NCI-H1092 treated with DMSO at 0.1 percent for 48 hours (cell line): ENCODE data around the gene MED29.
A peak's percentile ranks its signal among the peaks of the same experiment; 100 is the strongest.

Experiments
- DNase-seq: peaks from one replicate; lab custom pipeline; 2025; lab: John Stamatoyannopoulos, UW

Gene MED29, protein sequence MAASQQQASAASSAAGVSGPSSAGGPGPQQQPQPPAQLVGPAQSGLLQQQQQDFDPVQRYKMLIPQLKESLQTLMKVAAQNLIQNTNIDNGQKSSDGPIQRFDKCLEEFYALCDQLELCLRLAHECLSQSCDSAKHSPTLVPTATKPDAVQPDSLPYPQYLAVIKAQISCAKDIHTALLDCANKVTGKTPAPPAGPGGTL

DNA sequence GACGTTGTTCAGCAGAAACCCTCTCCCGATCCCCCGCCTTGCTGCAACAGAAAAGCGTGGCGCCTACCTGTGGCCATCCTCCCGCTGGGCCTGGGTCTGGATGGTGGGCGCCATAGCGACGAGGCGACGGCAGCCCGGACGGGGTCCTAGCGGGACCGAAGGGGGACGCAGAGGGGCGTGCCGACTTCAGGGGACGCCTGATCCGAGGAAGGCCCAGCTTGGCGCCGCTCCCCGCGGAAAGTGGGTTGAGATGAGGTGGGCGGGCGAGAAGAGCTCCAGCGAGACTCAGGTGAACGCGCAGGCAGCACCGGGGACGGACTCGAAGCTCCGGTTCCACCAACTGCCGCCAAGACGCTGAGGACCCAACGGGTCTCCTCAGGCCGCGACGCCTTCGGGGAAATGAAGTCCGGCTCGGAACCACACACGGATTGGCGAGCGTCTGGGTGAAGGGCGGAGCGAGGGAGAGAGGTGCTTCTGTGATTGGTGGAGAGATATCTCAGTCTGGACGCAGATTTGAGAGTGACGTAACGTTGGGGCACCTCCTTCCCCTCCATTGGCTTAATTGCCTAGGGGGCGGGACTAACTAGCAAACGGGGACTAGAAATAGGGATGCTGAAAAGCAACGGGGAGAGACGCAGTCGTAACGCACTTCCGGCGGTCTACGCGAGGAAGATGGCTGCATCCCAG, at the start of gene MED29, which contains the start of gene PAF1:
Gene MED29, plus strand, starts transcription at position 628 of the 687 bp plus-strand sequence. Its CDS starts 45 bp downstream, at position 673.
Gene PAF1, minus strand, starts transcription at position 356 of the 687 bp plus-strand sequence. Its CDS starts 242 bp downstream, at position 114.
- peak; percentile 99 for DNase-seq

DNA sequence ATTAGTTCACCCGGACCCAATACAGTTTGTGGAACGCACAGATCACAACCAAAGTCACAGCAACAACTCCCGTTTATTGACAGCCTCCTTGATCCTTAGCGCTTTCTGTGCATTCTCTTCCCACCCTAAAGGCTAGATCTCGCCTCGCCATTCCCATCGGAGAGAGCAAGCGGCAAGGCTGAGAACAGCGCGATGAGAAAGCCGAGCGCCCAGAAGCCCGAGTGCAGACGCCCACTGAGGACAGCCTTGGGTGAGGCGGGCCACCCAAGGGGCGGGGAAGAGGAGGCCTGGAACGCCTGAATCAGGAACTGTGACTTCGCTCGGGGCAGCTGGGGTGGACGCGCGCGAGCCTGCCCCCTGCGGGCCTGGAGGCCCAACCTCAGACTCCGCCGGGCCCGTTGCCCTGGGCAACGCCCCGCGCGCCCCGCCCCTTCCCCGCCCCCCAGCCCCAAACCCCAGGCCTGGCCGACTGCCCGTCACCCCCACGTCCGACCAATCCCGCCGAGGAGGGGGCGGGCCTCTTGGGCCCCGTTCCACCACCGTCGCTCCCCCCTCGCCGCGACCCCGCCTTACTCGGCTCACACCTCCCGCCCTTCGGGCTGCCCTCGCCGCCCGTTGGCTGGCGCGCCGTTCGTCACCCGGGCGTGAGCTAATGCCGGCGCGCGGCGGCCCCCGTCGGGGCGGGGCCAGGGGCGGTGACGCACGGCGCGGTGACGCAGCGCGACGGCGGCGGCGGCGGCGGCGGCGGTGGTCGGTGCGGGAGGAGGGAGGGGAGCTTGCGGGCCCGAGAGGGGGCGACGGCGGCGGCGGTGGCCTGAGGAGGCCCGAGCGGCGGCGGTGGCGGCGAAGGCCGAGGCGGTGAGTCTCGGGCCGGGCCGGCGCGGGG, 49.2 kb upstream of the MED29 start, which contains the start of gene SAMD4B:
Gene SAMD4B, plus strand, starts transcription at position 703 of the 886 bp plus-strand sequence. CDS start 14,473 bp downstream, outside the sequence.
- peak; percentile 92 for DNase-seq

DNA sequence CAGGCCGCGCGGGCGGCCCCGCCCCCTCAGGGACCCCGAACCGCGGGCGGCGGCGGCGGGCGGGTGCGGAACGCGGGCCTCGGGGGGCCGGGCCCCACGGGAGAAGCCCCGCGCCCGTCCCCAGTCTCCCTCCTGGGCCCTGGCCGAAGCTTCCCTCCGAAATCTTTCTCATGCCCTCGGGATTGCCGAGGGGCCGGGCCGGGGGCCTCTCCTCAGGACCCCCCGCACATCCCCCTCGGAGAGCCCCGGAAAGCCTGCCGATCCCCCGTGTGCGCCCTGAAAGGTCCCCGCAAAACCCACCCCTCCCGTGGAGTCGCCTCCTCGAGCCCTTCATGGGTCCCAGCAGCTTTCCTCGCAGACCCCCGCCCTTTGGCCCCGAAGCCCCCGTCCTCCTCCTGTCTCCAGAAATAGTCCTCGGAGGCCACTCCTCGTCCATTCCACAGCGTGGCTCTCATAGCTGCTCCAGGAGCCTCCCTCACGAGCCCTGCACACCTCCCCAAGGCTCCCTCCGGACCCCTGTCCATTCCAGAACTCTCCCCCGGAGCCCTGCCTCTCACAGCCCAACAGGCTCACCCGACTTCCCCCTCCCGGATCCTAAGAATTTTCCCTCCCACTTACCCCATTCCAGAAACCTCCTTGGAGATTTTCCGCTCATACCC, 48.4 kb upstream of the MED29 start:
- no peak for DNase-seq

DNA sequence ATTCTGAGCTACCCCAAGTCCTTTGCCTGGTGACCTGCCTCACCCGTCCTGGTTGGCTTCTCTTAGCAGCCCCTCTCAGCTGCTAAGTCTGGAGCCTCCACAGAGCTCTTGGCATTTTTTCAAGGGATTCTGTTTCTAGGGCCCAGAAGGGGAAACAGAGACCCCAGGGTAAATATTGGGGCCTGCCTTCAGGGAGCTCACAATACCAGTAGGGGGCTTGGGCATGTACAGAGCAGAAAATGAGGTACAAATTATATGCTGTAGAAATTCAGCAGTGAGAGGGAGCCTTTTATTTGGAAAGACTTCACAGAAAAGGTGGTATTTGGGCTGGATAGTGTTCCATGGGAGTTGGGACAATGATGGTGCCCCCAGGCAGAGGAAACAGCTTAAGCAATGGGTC, 45.2 kb upstream of the MED29 start:
- DNase-seq = no peak

DNA sequence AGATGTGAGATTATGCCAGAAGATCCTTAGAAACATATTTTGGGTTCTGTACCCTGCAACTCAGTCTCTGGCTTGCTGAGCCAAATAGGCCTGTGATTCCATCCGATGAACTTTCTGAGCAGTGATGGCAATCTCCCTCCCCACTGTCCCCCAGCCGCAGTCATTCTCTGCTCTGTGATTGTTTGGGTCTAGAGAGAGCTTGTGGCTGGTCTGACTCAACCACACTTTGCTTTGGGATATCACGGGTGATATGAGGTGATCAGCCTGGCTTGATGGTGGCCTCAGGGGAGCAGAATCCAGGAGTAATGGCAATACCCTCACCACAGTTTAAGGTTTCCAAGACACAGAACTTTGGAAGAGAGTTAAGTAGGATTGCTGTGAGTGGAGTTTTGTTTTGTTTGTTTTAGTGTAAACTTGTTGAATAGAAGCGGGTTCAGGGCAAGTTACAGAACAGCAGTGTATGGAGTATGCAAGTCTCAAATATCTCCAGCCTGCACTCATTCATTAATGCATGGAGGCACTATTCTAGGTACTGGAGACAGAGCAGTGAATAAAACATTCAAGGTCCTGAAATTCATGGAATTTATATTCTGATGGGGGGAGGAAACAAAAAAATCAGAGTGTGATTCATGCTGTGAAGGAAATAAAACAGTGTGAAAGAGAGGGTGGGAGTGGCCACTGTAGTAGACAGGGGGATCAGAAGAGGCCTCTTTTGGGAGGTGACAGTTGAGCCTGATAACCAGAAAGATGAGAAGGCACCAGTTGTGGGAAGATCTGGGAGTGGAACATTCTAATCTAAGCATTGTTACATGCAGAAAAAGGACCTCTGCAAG, 43.6 kb upstream of the MED29 start:
- DNase-seq = no peak

DNA sequence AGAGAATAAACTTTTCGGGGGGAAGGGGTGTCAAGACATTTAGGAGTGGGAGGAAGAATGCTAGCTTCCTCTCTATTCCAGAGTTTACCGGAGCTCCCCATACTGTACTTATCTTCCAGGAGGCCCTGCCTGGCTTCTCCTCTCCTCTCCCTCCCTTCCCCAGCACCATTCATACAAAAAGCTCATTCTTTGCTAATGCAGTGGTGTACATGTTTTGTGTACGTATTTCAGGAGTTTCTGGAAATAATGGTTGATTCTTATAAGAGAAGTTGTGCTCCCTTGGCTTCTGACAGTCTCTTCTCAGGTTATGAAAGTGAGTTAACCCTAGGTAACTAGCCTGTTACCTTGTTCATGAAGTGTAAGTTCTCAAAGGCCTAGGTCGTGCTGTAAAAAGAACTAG, 41.9 kb upstream of the MED29 start:
- DNase-seq = no peak

DNA sequence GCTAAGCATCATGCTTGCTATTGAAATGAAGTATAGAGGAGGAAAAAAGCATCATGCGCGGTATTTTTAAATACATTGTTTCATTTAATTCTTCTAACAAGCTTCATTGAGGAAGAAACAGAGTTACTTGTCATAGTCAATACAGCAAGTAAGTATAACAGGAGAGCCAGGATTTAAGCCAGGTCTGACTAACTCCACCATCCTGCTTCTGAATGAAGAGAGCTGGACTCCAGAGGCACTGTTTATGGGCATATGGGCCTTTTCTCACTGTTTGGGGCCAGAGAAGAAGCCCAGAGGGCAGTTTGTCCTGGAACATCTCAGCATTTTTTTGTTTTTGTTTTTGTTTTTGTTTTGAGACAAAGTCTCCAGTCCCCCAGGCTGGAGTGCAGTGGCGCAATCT, 41.0 kb upstream of the MED29 start:
- DNase-seq = no peak

DNA sequence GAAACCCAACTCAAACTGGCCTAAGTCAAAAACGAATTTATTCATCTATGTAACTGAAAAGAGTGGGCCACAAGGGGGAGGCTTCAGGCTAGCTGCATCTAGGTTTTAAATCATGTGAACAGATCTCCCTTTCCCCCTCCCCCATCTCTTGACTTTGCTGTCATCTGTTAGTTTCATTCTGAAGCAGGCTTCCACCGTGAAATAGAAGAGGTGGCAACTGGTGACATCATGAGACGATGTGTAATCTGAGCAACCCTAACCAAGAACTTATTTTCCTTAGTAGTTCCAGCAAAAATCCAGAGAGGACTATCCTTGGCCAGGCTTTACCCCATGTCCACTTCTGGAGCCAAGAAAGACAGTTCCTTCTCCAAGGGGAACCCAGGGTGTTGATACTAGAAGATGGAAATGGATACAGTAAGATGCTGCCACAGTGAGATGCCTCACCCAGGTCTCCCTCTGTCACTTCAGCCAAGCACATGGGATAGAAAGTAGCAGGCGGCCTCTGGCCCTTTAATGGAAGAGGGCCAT, 39.6 kb upstream of the MED29 start:
- no peak for DNase-seq

DNA sequence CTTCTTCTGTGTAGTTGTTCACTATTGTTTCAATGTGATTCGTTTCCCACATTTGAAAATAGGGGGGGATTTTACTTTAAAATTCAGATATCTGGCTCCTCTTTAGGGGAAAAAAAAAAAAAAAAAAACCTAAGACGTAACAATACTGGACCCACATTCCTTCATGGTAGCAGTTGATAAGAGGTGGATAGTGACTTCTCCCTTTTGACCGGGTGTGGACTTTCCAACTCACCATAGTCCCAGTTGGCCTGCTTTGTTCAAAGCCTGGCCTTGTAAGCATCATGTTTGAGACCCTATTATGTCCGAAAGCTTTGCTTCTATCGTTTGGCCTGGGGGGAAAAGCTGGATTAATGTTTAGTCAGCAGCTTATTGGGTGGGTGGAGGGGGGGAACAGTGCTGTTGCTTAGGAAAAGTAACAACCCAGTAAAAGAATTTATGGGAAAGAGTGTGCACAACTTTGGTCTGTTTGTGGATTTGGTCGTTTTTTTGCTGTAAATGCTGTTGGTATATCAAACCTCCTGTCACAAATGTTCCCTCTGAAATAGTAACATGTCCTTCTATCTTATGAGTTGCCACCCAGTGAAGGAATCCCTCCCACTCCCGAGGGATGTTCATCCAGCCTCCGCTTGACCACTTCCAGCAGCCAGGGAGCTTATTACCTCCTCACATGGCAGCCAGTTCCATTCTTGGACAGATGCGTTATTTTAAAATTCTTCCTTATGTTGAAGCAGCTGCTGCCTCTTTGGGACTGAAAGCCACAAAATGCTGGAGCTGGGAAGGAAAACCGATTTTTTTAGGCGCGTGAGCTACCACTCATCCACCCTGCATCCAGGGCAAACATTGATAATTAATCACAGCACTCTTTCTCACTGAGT, 38.6 kb upstream of the MED29 start:
- no peak for DNase-seq

DNA sequence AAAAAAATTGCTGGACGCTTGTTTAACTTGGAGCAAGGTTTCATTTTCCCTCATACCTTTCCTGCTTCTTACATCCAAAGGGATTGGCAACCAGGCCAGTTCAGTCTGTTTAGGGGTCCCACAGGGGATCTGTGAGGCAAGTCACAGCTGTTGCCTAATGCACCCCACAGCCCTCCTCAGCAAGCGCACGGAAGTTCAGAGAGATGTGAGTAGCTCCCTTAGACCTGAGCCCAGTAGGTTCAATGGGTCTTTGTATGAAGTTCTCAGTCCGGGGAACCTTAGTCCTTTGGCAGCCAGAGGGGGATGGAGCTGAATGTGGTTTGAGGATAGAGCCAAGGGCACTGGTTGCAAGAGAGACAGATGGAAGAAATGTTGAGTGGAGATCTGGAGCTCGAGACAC, 35.9 kb upstream of the MED29 start:
- no peak for DNase-seq

DNA sequence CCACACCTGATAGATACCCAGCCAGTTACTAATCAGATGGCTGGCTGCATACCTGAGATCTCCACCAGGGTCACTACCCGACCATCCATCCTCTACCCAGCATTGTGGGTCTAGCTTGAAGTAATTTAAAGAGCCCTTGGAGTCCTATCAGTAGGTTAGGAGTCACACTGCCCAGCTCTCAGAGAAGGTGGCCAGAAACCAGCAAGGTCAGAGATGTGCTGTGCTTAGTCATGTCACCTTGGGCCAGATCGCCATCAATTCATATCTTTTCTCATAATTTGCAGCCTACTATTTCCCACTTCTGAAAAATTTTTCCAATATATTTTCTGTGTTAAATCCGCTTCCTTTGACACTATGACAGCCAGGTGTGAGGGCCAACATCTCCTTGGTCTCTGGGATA, 35.1 kb upstream of the MED29 start:
- DNase-seq = no peak

DNA sequence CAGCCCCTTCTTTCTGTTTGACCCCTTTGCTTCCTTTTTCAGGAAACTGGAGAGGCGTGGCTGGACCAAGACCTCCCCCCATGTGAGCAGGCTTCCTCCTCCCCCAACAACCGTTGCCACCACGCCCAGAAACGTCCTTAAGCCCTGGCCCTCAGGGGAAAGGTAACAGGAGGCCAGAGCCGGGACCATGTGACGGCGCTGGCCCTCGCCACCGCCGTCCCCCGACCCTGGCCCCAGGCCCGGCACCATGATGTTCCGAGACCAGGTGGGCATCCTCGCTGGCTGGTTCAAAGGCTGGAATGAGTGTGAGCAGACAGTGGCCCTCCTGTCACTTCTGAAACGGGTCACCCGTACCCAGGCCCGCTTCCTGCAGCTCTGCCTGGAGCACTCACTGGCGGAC, 34.5 kb upstream of the MED29 start:
- DNase-seq = no peak

DNA sequence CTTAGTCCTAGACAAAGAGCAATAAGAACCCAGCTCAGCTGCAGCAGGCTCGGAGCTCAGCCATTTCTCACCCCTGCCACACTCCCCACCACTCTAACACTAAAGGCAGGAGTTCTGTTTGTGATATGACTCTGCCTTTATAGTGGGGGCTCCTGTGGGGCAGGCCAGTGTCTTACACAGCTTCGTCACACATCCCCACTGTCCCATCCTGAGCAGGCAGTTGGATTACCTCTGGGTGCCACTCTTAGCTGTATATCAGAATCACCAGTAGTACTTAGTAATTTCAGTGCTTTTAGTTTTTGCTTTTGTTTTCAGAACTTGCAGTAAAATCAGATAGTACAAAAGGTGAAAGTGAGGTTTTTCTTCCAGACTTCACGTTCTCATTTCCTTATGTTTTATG, 32.2 kb upstream of the MED29 start:
- no peak for DNase-seq

DNA sequence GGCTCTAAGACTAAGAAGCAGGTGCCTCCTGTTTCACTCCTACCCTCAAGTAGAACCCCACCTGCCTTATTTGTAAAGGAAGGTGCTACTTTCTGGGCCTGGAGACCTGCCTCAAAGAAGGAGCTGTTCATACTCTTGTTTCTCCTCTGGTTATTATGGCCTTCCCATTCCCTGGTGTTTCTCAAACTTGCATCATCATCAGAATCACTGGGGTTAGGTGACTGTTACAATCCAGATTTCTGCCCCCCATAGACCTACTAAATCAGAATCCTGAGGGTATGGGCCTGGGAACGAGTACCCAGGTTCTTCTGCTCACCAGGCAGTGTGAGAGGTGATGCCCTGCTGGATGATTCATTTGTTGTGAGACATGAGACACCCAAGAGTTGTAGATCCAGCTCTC, 30.6 kb upstream of the MED29 start:
- DNase-seq = no peak

DNA sequence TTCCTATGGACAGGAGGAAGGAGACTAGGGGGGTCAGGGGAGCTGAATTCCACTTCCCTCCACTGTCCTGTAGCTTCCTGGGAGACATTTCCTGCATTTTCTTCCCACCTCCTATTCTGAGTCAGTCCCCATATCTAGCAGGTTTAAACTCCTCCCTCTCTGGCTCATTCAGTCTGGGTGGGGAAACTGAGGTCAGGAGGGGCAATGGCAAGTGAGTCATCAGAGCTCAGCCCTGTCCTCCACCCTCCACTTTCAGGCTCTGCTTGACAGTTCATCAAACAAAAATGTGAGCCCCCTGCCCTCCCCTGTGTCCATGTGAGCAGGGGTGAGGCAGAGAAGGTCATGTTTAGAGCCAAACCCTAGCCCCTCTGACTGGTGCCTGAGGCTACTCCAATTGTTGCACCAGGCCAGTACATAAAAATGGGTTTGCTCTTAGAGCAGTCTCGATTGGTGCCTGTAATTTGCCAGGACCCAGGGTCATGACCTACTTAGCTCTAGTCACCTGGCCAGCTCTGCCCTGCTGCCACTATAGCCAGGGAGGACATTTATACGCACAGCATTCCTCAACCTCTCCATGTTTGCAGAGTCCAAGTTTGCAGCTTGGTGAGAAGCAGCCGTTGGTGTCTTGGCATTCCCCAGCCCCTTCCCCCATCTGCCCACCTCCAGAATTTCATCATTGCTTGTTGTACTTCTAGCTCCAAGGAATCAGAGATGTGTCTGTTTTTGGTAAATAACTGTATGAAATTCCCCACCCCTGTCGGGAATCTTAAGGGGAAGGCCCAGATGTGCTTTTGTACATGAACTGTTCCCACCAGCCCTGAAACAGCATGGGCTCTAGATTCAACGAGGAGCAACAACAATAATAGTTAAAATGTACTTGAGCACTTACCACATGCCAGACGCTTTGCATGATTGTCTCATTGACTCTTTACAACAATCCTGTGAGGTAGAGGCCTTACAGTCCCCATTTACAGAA, 28.2 kb upstream of the MED29 start:
- no peak for DNase-seq

DNA sequence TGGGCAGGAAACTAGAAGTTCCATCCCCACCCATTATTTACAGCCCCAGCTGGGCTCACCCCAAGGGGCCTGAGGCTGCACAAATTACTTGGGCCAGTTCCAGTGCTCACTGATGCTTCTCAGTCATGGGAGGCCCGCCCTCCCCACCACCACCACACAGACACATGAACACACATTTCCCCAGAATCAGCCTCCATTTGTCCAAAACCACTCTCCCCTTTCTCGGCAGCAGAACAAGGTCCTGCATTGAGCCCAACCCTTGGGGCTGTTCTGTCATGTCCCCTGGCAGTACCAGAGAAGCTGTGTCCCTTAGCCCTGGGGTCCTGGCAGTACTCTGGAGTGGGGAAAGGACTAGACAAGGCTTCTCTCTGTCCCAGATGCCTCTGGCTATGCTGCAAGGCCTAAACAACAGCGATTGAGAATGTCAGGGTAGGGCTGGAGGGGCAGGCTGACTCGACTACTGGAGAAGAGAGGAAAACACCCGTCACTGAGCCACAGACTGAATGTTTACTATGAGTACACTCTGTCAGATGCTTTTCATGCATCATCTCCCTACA, 27.2 kb upstream of the MED29 start:
- no peak for DNase-seq

DNA sequence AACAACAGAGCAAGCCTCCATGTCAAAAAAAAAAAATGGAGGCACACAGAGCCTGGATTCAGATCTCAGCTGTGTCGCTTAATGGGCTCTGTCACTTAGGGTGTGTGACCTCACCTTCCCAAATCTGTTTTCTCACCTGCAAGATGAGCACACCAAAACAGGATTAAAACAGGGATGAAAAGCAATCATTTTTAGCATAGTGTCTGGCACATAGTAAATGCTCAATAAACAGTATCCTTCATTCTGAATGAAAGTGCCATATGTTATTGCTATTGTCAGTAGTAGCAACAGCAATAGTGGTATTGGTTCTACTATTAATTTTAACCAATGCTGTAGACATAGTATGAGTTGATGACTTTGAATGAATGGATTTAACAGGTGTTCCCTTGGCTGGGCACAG, 25.6 kb upstream of the MED29 start:
- no peak for DNase-seq

DNA sequence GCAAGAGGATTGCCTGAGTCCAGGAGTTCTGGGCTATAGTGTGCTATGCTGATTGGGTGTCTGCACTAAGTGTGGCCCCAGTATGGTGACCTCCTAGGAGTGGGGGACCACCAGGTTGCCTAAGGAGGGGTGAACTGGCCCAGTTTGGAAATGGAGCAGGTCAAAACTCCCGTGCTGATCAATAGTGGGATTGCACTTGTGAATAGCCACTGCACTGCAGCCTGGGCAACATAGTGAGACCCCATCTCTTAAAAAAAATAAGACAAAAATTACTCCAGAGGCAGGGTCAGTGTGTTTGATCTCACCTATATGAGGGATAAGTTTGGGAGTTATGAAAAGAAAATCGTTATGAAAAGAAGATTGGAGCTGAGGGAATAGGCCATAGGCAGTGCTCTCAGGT, 22.0 kb upstream of the MED29 start:
- no peak for DNase-seq
